Left ventricle myocardium inferior (tissue), 1 donor: ENCODE results near the gene ZBTB40. TPM values are rescaled to one million over a fixed set of nuclear protein-coding genes. Genes with fewer than 3 reads are reported as not detected.

ENCODE experiments used
- DNase-seq: peaks from one replicate; pipeline ENCODE4 v3.0.0-alpha.2; 2020
- H3K27ac ChIP-seq: fragments of 200-600 bp; replicated peaks from 2 replicates; pipeline ENCODE4 v1.8.0; 2021
- H3K27me3 ChIP-seq: fragments of 200-600 bp; 2 replicates; pipeline ENCODE4 v1.8.0; 2021; ENCODE audit warnings: low read depth
- H3K36me3 ChIP-seq: fragments of 200-600 bp; 2 replicates; pipeline ENCODE4 v1.8.0; 2021
- H3K4me1 ChIP-seq: fragments of 200-600 bp; 2 replicates; pipeline ENCODE4 v1.8.0; 2021
- H3K4me3 ChIP-seq: fragments of 200-600 bp; 2 replicates; pipeline ENCODE4 v1.8.0; 2021; ENCODE audit warnings: mild to moderate bottlenecking, moderate library complexity
- H3K9me3 ChIP-seq: fragments of 200-600 bp; replicated peaks from 2 replicates; pipeline ENCODE4 v1.8.0; 2021
- CTCF ChIP-seq: fragments of 200-600 bp; IDR thresholded peaks from 2 replicates; pipeline ENCODE4 v1.8.0; 2021; ENCODE audit warnings: antibody characterized with exemption, mild to moderate bottlenecking, borderline replicate concordance
- intact Hi-C: fragments of 100-400 bp; cut with micrococcal nuclease; formaldehyde crosslinking; loops from one replicate; pipeline ENCODE4 v1.11.0; 2022
- total RNA-seq: library from RNA; stranded (reverse); fragmentation: NEBNext Ultra II Directional; extraction: Animal tissue kit (Norgen Biotek cat#: 25700); gene quantifications from one replicate; pipeline ENCODE4 v1.2.1, GENCODE V29; 2021
- donor health status: DM: no; HTN: yes; CAD: no; lungs with severe emphysema.

Gene ZBTB40
- total RNA-seq, 1 donor from 2014 or later = 17.9 TPM

GRCh38 chr1:22540337-22540736 is 88.7 kb downstream of the ZBTB40 start:
- H3K36me3 ChIP-seq = no peaks in the 10 kb centered on the region
- H3K9me3 ChIP-seq = no peaks in the 10 kb centered on the region
- no peak overlapping the region for H3K27ac ChIP-seq
- no peak overlapping the region for H3K4me3 ChIP-seq
- no peak for TF ChIP-seq CTCF
- intact Hi-C loops = no loop called here
- H3K27me3 ChIP-seq = peaks cover 24% of the 10 kb centered on the region
- H3K4me1 ChIP-seq = no peaks in the 10 kb centered on the region
- no peak for DNase-seq

- TF ChIP-seq CTCF = no peak
- intact Hi-C loops = no loop called here
- no peaks in the 10 kb centered on the region for H3K4me1 ChIP-seq
- H3K27ac ChIP-seq = no peak overlapping the region
- DNase-seq = no peak
- no peak overlapping the region for H3K4me3 ChIP-seq
- no peaks in the 10 kb centered on the region for H3K36me3 ChIP-seq
- no peaks in the 10 kb centered on the region for H3K9me3 ChIP-seq
- peaks cover 47% of the 10 kb centered on the region for H3K27me3 ChIP-seq
Observed at GRCh38 chr1:22542886-22543285, 91.2 kb downstream of the ZBTB40 start.

GRCh38 chr1:22543679-22544078 is 92.0 kb downstream of the ZBTB40 start:
- Histone ChIP-seq H3K4me3 (no peak overlapping the region), H3K27ac (no peak overlapping the region), H3K36me3 (no peaks in the 10 kb centered on the region), H3K4me1 (no peaks in the 10 kb centered on the region), H3K9me3 (no peaks in the 10 kb centered on the region), H3K27me3 (peaks cover 55% of the 10 kb centered on the region)
- no peak for TF ChIP-seq CTCF
- no peak for DNase-seq
- intact Hi-C loops = no loop called here

GRCh38 chr1:22544606-22545005 is 93.0 kb downstream of the ZBTB40 start:
- Histone ChIP-seq H3K27ac (no peak overlapping the region), H3K4me3 (no peak overlapping the region), H3K9me3 (no peaks in the 10 kb centered on the region), H3K27me3 (peaks cover 64% of the 10 kb centered on the region), H3K4me1 (no peaks in the 10 kb centered on the region), H3K36me3 (no peaks in the 10 kb centered on the region)
- intact Hi-C loops = no loop called here
- DNase-seq = no peak
- no peak for TF ChIP-seq CTCF

GRCh38 chr1:22545141-22545540 is 93.5 kb downstream of the ZBTB40 start:
- Histone ChIP-seq H3K9me3 (no peaks in the 10 kb centered on the region), H3K4me3 (no peak overlapping the region), H3K27ac (no peak overlapping the region), H3K4me1 (no peaks in the 10 kb centered on the region), H3K27me3 (peaks cover 69% of the 10 kb centered on the region), H3K36me3 (no peaks in the 10 kb centered on the region)
- no peak for DNase-seq
- no peak for TF ChIP-seq CTCF
- intact Hi-C loops = no loop called here
